Psoas muscle (tissue), 8 donors: ENCODE measurements around the gene CARD8. TPM values are rescaled to one million over a fixed set of nuclear protein-coding genes. Genes with fewer than 3 reads are reported as not detected.

Source experiments
- ATAC-seq, 4 donors: fragments of 200-7000 bp; cut with Tn5 transposase; one replicate each; pipeline ENCODE4 v1.9.1; 2020; ENCODE audit warnings: moderate library complexity in 3 of 4, mild to moderate bottlenecking in 2 of 4
- DNase-seq, 2 donors: peaks; one replicate each; pipeline ENCODE4 v3.0.0-alpha.2; 2020
- H3K27ac ChIP-seq: fragments of 200-600 bp; one replicate; pipeline ENCODE4 v1.8.0; 2022
- H3K27me3 ChIP-seq, 3 donors: fragments of 200-600 bp in 1 of 3; one replicate each; pipeline versions ENCODE4 v1.6.1 to v1.8.0; 2013 to 2022; ENCODE audit warnings: low read length in 2 of 3, mild to moderate bottlenecking in 2 of 3, moderate library complexity in 1 of 3; ENCODE audit not compliant: insufficient read depth in 3 of 3
- H3K36me3 ChIP-seq, 2 donors: fragments of 200-600 bp in 1 of 2; one replicate each; pipeline versions ENCODE4 v1.6.1 to v1.8.0; 2013 to 2022; ENCODE audit warnings: low read depth in 1 of 2, mild to moderate bottlenecking in 1 of 2, moderate library complexity in 1 of 2; ENCODE audit not compliant: insufficient read depth in 1 of 2
- H3K4me1 ChIP-seq: fragments of 200-600 bp; one replicate; pipeline ENCODE4 v1.8.0; 2022
- H3K4me3 ChIP-seq: fragments of 200-600 bp; one replicate; pipeline ENCODE4 v1.8.0; 2022; ENCODE audit warnings: mild to moderate bottlenecking
- H3K9me3 ChIP-seq: fragments of 200-600 bp; one replicate; pipeline ENCODE4 v1.8.0; 2022
- WGBS, 3 donors: extraction: QIAGEN DNeasy Blood & Tissue Kit; methylation state at CpG; one replicate each; pipeline versions ENCODE4 v1.1.6 to v1.1.7; 2013; 5-methylcytosine and 5-hydroxymethylcytosine counted together
- intact Hi-C, 2 donors: fragments of 100-400 bp; cut with DNase I; formaldehyde crosslinking; loops; one replicate each; pipeline versions ENCODE4 v1.11.0 to v1.14.2; 2022
- long read RNA-seq, 2 donors: library from polyadenylated mRNA; unstranded; transcript quantifications; one replicate each; pipeline ENCODE4 v2.0.0, GENCODE V29; 2021
- polyA plus RNA-seq, 3 donors: library from polyadenylated mRNA; stranded (reverse); fragments of 200-250 nt; gene quantifications; one replicate each; pipeline ENCODE4 v1.2.3, GENCODE V29; 2013
- total RNA-seq, 4 donors: library from RNA; stranded (reverse); fragmentation: NEBNext Ultra II Directional in 2 of 4; extraction: Animal tissue kit (Norgen Biotek cat#: 25700) in 2 of 4; gene quantifications; one replicate each; pipeline versions ENCODE4 v1.2.1 to v1.2.4, GENCODE V29; 2021 to 2023
- TF ChIP-seq, protein P1 (sequence below): fragments of 200-600 bp; IDR thresholded peaks from one replicate; pipeline ENCODE4 v1.8.0; 2022; ENCODE audit warnings: antibody characterized with exemption
- donor health status: healthy with polysubstance abuse.
- donor health status: DM: no; HTN: no; CAD: no; lungs with moderate emphysema.
- donor health status: Bipolar disorder and iron deficiency.
- donor health status: healthy.
- donor health status: DM: yes; HTN: yes; CAD: no.
- donor health status: DM: no; HTN: no; CAD: no.
- donor health status: DM: no; HTN: no; CAD: no.
- donor health status: DM: yes; HTN: yes; CAD: no.

Gene CARD8, protein sequence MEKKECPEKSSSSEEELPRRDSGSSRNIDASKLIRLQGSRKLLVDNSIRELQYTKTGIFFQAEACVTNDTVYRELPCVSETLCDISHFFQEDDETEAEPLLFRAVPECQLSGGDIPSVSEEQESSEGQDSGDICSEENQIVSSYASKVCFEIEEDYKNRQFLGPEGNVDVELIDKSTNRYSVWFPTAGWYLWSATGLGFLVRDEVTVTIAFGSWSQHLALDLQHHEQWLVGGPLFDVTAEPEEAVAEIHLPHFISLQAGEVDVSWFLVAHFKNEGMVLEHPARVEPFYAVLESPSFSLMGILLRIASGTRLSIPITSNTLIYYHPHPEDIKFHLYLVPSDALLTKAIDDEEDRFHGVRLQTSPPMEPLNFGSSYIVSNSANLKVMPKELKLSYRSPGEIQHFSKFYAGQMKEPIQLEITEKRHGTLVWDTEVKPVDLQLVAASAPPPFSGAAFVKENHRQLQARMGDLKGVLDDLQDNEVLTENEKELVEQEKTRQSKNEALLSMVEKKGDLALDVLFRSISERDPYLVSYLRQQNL
- total RNA-seq (10 to 100 TPM; 21.8 to 36.2 (median 31.2) TPM), polyA plus RNA-seq (10 to 100 TPM; 15.7 to 26.0 (median 21.2) TPM)
- long read RNA-seq, donor 1, partial matches to known transcripts = 1 of 4 reads
- long read RNA-seq, donor 1, other reads (novel, unspliced or antisense) = 1 of 4 reads
- long read RNA-seq, donor 2, partial matches to known transcripts = 3 of 7 reads
- long read RNA-seq, donor 2, other reads (novel, unspliced or antisense) = 4 of 7 reads

DNA sequence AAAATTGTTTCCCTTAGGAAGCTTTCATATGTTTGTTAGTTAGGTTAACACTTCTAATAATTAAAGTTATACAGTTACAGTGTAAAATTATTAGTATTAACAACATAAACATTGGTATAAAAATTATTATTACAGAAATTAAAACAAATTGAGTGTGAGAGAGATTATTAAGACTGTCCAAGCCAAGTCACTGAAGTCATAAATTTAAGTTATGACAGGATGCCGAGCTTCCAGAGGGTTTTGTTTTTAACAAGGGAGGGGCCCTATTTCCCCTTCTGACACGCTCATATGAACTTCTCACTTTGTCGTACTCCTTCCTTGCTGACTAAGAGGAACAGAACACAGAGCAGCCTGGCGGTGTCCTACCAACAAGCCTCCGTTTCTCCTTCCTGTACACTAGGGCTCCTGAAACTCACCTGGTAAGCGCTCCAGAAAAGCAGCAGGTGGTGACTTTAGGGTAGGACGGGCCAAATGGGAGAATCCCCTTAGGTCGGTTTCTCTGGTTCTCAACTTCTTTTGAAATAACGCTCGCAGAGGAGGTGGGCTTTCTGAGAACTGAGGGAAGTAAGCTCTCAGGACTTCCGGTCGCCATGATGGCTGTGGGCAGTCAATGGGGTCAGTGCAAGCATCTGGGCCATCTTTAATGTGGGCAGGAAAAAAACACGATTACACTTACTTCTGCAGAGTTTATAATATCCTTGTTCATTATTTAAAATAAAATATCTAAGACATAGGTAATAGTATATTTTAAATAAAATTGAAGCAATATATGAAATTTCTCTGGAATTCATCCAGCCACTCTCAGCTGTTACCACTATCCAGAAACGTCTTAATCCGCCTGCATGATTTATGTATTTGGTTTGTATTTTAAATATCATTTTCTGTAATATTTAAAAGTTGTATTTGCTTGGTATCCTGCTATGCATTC, at the start of gene CARD8:
CARD8 (minus strand) TSS at position 537 of the 928 bp plus-strand sequence. CDS start 14,892 bp downstream, outside the sequence.
- intact Hi-C loops = loop anchor here in 1 of 2 donors (10.0 kb wide), 1 partner anchor 141 kb away; the partner anchor contains the start of gene PLA2G4C
- TF ChIP-seq, protein P1, sequence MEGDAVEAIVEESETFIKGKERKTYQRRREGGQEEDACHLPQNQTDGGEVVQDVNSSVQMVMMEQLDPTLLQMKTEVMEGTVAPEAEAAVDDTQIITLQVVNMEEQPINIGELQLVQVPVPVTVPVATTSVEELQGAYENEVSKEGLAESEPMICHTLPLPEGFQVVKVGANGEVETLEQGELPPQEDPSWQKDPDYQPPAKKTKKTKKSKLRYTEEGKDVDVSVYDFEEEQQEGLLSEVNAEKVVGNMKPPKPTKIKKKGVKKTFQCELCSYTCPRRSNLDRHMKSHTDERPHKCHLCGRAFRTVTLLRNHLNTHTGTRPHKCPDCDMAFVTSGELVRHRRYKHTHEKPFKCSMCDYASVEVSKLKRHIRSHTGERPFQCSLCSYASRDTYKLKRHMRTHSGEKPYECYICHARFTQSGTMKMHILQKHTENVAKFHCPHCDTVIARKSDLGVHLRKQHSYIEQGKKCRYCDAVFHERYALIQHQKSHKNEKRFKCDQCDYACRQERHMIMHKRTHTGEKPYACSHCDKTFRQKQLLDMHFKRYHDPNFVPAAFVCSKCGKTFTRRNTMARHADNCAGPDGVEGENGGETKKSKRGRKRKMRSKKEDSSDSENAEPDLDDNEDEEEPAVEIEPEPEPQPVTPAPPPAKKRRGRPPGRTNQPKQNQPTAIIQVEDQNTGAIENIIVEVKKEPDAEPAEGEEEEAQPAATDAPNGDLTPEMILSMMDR = no peak
- peak within 1 kb of the TSS; percentile 79 for H3K4me3 ChIP-seq

DNA sequence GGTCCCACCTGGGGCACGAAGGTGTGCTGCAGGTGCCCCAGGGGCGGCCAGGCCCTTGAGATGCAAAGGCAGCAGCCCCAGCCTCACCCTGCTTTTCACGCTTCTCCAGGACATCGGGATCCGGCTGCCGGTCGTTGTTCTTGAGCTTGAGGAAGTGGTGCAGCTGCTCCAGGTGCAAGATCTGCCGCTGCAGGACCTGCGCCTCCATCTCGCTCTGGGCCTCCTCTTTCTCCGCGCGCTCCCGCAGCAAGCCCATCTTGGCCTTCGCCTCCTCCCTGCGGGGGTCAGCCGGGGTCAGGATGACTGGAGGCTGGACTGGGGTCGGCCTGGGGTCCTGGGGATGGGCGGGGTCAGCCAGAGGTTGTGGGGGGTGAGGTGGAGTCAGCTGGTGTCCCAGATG, 48.2 kb upstream of the CARD8 start:
- Histone ChIP-seq H3K4me3 (no peak overlapping the region), H3K27ac (no peak overlapping the region), H3K9me3 (no peaks in the 10 kb centered on the region), H3K27me3 (no peaks in the 10 kb centered on the region), H3K4me1 (peaks cover 1% of the 10 kb centered on the region), H3K36me3 (no peaks in the 10 kb centered on the region)
- ATAC-seq (no peak), DNase-seq (no peak)
- WGBS, 3 donors = 76 to 83% (median 81%) methylated on average over 16 to 19 of the region's 19 CpGs
- intact Hi-C loops = no loop called here
- TF ChIP-seq, protein P1 = no peak

More for the DNA sequence above, at the start of gene CARD8:
- peaks cover 14% of the 10 kb centered on the region for H3K4me1 ChIP-seq
- no peaks in the 10 kb centered on the region for H3K36me3 ChIP-seq
- peak; percentile 90 to 93 (median 92) for ATAC-seq
- peak within 1 kb of the TSS; percentile 94 for H3K27ac ChIP-seq
- H3K9me3 ChIP-seq = no peaks in the 10 kb centered on the region
- 4 to 6% (median 4%) methylated on average over 15 of the region's 15 CpGs for WGBS, 3 donors
- H3K27me3 ChIP-seq = no peaks in the 10 kb centered on the region
- peak; percentile 76 to 85 for DNase-seq

DNA sequence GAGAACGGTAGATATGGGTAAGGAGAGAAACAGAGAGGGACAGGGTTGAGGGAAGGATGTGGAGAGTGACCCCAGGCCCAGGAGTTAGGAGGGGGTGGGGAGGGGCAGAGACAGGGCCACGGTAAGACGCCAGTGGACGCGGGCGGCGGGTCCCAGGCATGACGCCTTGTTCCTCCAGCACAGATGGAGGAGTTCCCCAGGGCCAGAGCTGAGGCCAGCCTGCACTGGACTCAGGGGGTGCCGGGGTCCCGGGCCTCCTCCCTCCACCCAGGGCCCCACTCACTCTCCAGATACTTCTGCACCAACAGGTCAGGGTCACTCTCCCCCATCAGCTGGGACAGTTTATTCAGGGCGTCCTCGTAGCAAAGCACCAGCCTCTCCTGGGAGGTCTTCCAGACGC, 47.7 kb upstream of the CARD8 start:
- Histone ChIP-seq H3K36me3 (no peaks in the 10 kb centered on the region), H3K9me3 (no peaks in the 10 kb centered on the region), H3K27me3 (no peaks in the 10 kb centered on the region), H3K27ac (no peak overlapping the region), H3K4me3 (no peak overlapping the region), H3K4me1 (no peaks in the 10 kb centered on the region)
- ATAC-seq (peak in 1 of 4 donors; percentile 16), DNase-seq (no peak)
- intact Hi-C loops = no loop called here
- 81 to 86% (median 82%) methylated on average over 13 of the region's 13 CpGs for WGBS, 3 donors
- TF ChIP-seq, protein P1 = no peak

DNA sequence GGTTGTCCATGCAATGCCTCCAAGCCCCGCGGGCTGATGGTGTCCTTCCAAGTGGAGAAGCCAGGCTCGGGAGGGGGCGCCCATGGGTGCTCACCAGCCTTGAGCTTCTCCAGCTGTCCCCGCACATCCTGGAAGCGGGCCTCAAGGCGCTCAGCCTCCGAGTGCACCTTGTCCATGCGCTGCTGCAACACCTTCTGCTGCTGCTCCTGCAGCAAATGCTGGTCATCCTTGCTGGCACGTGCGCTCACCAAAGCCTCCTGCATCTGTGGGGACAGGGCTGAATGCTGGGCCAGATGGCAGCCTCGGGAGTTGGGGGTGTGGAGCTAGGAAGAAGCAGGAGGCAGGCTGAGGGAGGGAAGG, 46.9 kb upstream of the CARD8 start:
- no peaks in the 10 kb centered on the region for H3K4me1 ChIP-seq
- intact Hi-C loops = no loop called here
- H3K27me3 ChIP-seq = no peaks in the 10 kb centered on the region
- TF ChIP-seq, protein P1 = no peak
- H3K27ac ChIP-seq = no peak overlapping the region
- ATAC-seq = no peak
- H3K4me3 ChIP-seq = no peak overlapping the region
- WGBS, 3 donors = 85 to 91% (median 87%) methylated on average over 12 of the region's 12 CpGs
- H3K9me3 ChIP-seq = no peaks in the 10 kb centered on the region
- DNase-seq = no peak
- H3K36me3 ChIP-seq = no peaks in the 10 kb centered on the region
